T-cell (primary cell): ENCODE measurements around the gene LMO4. TPM values are rescaled to one million over a fixed set of nuclear protein-coding genes. Genes with fewer than 3 reads are reported as not detected.

ENCODE experiments used
- ATAC-seq, 4 experiments: fragments of 200-7000 bp in 3 of 4; fragments of 150-1000 bp in 1 of 4; cut with Tn5 transposase; replicated peaks in 1 of 4; 1 replicate in 3 of 4; 2 replicates in 1 of 4; pipeline ENCODE4 v1.10.0; 2021; ENCODE audit warnings: moderate library complexity in 3 of 4, mild to moderate bottlenecking in 2 of 4, moderate number of reproducible peaks in 1 of 4
- CTCF ChIA-PET, 2 donors: fragments of 300-600 bp; sonication (Branson Sonifier 250); formaldehyde crosslinking; loops; one replicate each; lab custom pipeline; 2022; ENCODE audit warnings: antibody characterized with exemption in 2 of 2; lab: Charles Lee
- POLR2A ChIA-PET, 2 donors: fragments of 300-600 bp; sonication (Branson Sonifier 250); formaldehyde crosslinking; loops; one replicate each; lab custom pipeline; 2022; ENCODE audit warnings: antibody characterized with exemption in 2 of 2; lab: Charles Lee
- DNase-seq, 35 experiments: peaks; one replicate each; pipeline versions ENCODE4 v3.0.0 to v3.0.0-alpha.2; 2013 to 2023
- H3K27ac ChIP-seq: one replicate; pipeline ENCODE4 v1.5.1; 2013; ENCODE audit warnings: low read length
- H3K27me3 ChIP-seq, 2 experiments: replicated peaks in 1 of 2; 1 replicate in 1 of 2; 2 replicates in 1 of 2; pipeline versions ENCODE4 v1.6.1 to v1.7.0; 2013; ENCODE audit warnings: low read length in 1 of 2, mixed read lengths in 1 of 2; ENCODE audit not compliant: control insufficient read depth in 2 of 2, insufficient read depth in 2 of 2; ENCODE audit errors: extremely low read depth in 1 of 2
- H3K36me3 ChIP-seq, 2 donors: 1 replicate in 1 of 2; 2 replicates in 1 of 2; pipeline versions ENCODE4 v1.6.1 to v1.7.0; 2013; ENCODE audit warnings: low read length in 1 of 2; ENCODE audit not compliant: control insufficient read depth in 2 of 2, insufficient read depth in 1 of 2; ENCODE audit errors: extremely low read depth in 1 of 2
- H3K4me1 ChIP-seq, 2 experiments: 1 replicate in 1 of 2; 2 replicates in 1 of 2; pipeline versions ENCODE4 v1.6.1 to v1.7.0; 2013; ENCODE audit warnings: low read length in 2 of 2, mixed read lengths in 1 of 2; ENCODE audit not compliant: insufficient read depth in 2 of 2, control insufficient read depth in 1 of 2; ENCODE audit errors: extremely low read depth in 1 of 2
- H3K4me3 ChIP-seq, 2 donors: 1 replicate in 1 of 2; 2 replicates in 1 of 2; pipeline versions ENCODE4 v1.5.1 to v1.7.0; 2013; ENCODE audit warnings: mild to moderate bottlenecking in 2 of 2, low read length in 1 of 2, moderate library complexity in 1 of 2; ENCODE audit not compliant: control insufficient read depth in 1 of 2; ENCODE audit errors: extremely low read depth in 1 of 2
- H3K9me3 ChIP-seq: 2 replicates; pipeline ENCODE4 v1.7.0; 2013
- H3K27ac Mint-ChIP-seq, 2 donors: one replicate each; pipeline ENCODE4 v1.8.0; 2020 to 2021; ENCODE audit warnings: mild to moderate bottlenecking in 2 of 2, mixed read lengths in 2 of 2
- H3K27me3 Mint-ChIP-seq, 2 donors: one replicate each; pipeline ENCODE4 v1.8.0; 2021 to 2022; ENCODE audit warnings: mixed read lengths in 2 of 2
- H3K36me3 Mint-ChIP-seq: one replicate; pipeline ENCODE4 v1.8.0; 2021; ENCODE audit warnings: mixed read lengths
- H3K4me1 Mint-ChIP-seq, 3 donors: one replicate each; pipeline ENCODE4 v1.8.0; 2020 to 2022; ENCODE audit warnings: mixed read lengths in 3 of 3, mild to moderate bottlenecking in 1 of 3
- H3K4me3 Mint-ChIP-seq, 3 donors: one replicate each; pipeline ENCODE4 v1.8.0; 2020 to 2022; ENCODE audit warnings: mild to moderate bottlenecking in 3 of 3, mixed read lengths in 3 of 3, moderate library complexity in 3 of 3
- H3K9me3 Mint-ChIP-seq, 3 donors: one replicate each; pipeline ENCODE4 v1.8.0; 2020 to 2022; ENCODE audit warnings: mixed read lengths in 3 of 3
- WGBS: methylation state at CpG from one replicate; pipeline ENCODE4 v1.1.5; 2013; ENCODE audit warnings: missing lambda C conversion rate; ENCODE audit not compliant: insufficient coverage; 5-methylcytosine and 5-hydroxymethylcytosine counted together
- total RNA-seq, 35 experiments: library from RNA in 6 of 35; stranded (reverse) in 6 of 35; fragments of 120-200 nt in 1 of 35; gene quantifications; one replicate each; pipeline versions ENCODE4 v1.2.1 to v1.2.4 and lab custom pipeline; 2013 to 2026

LMO4 gene
- total RNA-seq, 5 donors from 2014 or later (not counting 1 experiment from before 2014, with no cell fraction given) = 14.4 to 26.2 (median 20.2) TPM

- POLR2A ChIA-PET = interaction anchor here in 1 of 2 donors (0.6 to 0.7 kb wide), 3 partner anchors 8 to 71 kb away, joined by 3 to 5 read pairs (median 3); no protein-coding TSS in a partner anchor
- Histone ChIP-seq H3K36me3 (peaks cover 0 to 18% of the 10 kb centered on the region in 2 donors), H3K4me3 (no peak overlapping the region), H3K27ac (no peak overlapping the region), H3K9me3 (no peaks in the 10 kb centered on the region), H3K27me3 (no peaks in the 10 kb centered on the region), H3K4me1 (peaks cover 0 to 2% of the 10 kb centered on the region in 2 experiments)
- DNase-seq (no peak), ATAC-seq (no peak)
- Mint-ChIP-seq H3K4me3 (no peak overlapping the region), H3K27me3 (peaks cover 0 to 2% of the 10 kb centered on the region in 2 donors), H3K27ac (no peak overlapping the region), H3K9me3 (no peaks in the 10 kb centered on the region), H3K4me1 (peaks cover 0 to 6% (median 2%) of the 10 kb centered on the region in 3 donors), H3K36me3 (peaks cover 24% of the 10 kb centered on the region)
- WGBS = 80% methylated on average over 1 of the region's 8 CpGs
- CTCF ChIA-PET = interaction anchor here in 1 of 2 donors (0.9 kb wide), 1 partner anchor 20 kb away, joined by 3 read pairs; no protein-coding TSS in a partner anchor
Measured at GRCh38 chr1:87346130-87346814, 17.6 kb downstream of the LMO4 start.

GRCh38 chr1:87348341-87349019 lies 19.8 kb downstream of the LMO4 start:
- Mint-ChIP-seq H3K9me3 (no peaks in the 10 kb centered on the region), H3K4me3 (no peak overlapping the region), H3K27me3 (no peaks in the 10 kb centered on the region), H3K36me3 (peaks cover 11% of the 10 kb centered on the region), H3K27ac (no peak overlapping the region), H3K4me1 (peaks cover 0 to 6% (median 2%) of the 10 kb centered on the region in 3 donors)
- ATAC-seq = no peak
- no peak overlapping the region for H3K27ac ChIP-seq
- H3K9me3 ChIP-seq = no peaks in the 10 kb centered on the region
- peaks cover 0 to 8% of the 10 kb centered on the region in 2 donors for H3K36me3 ChIP-seq
- H3K4me1 ChIP-seq = peaks cover 0 to 2% of the 10 kb centered on the region in 2 experiments
- CTCF ChIA-PET = interaction anchor here in 1 of 2 donors (0.9 to 1.0 kb wide), 2 partner anchors 17 to 103 kb away, joined by 3 read pairs; no protein-coding TSS in a partner anchor
- no peaks in the 10 kb centered on the region for H3K27me3 ChIP-seq
- DNase-seq = no peak
- no peak overlapping the region for H3K4me3 ChIP-seq
- WGBS = 92% methylated on average over 4 of the region's 7 CpGs
- POLR2A ChIA-PET = interaction anchor here (0.6 to 1.0 kb wide), 2 partner anchors 8 to 270 kb away, joined by 3 to 5 read pairs; no protein-coding TSS in a partner anchor

- Mint-ChIP-seq H3K9me3 (no peaks in the 10 kb centered on the region), H3K4me3 (no peak overlapping the region), H3K36me3 (peaks cover 7% of the 10 kb centered on the region), H3K27ac (no peak overlapping the region), H3K27me3 (no peaks in the 10 kb centered on the region), H3K4me1 (peaks cover 0 to 6% (median 2%) of the 10 kb centered on the region in 3 donors)
- Histone ChIP-seq H3K27me3 (no peaks in the 10 kb centered on the region), H3K4me3 (no peak overlapping the region), H3K27ac (no peak overlapping the region), H3K36me3 (peaks cover 0 to 8% of the 10 kb centered on the region in 2 donors), H3K9me3 (no peaks in the 10 kb centered on the region), H3K4me1 (peaks cover 0 to 2% of the 10 kb centered on the region in 2 experiments)
- ATAC-seq (no peak), DNase-seq (no peak)
- 86% methylated on average over 1 of the region's 2 CpGs for WGBS
- CTCF ChIA-PET = no interaction called here
- POLR2A ChIA-PET = no interaction called here
Measured at GRCh38 chr1:87349036-87349435, 20.4 kb downstream of the LMO4 start.

DNA sequence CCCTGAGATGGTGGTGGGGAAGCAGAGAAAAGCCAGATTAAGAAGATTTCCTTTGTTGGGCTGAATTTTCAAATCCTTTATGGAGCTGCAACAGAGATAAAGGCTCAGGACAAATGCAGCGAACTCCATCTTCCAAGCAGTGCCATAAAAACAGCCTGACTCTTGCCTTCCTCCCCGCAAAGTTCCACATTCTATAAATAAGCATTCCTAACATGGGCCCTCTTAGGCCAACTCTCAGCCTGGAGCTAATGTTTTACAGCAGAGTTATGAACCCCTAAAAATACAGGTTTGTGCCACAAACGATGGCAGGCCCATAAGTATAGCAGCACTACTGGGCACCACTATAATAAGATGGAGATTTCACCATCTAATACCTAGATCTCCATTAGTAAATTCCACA lies 27.2 kb downstream of the LMO4 start:
- ChIA-PET CTCF (interaction anchor here in 1 of 2 donors (1.7 kb wide), 1 partner anchor 29 kb away, joined by 5 read pairs; no protein-coding TSS in a partner anchor), POLR2A (interaction anchor here in 1 of 2 donors (0.8 kb wide), 1 partner anchor 8 kb away, joined by 3 read pairs; no protein-coding TSS in a partner anchor)
- Histone ChIP-seq H3K27ac (no peak overlapping the region), H3K4me1 (no peaks in the 10 kb centered on the region), H3K27me3 (no peaks in the 10 kb centered on the region), H3K36me3 (no peaks in the 10 kb centered on the region), H3K4me3 (no peak overlapping the region), H3K9me3 (no peaks in the 10 kb centered on the region)
- H3K36me3 Mint-ChIP-seq = peaks cover 9% of the 10 kb centered on the region
- WGBS = 94% methylated on average over 2 of the region's 3 CpGs
- ATAC-seq (no peak), DNase-seq (no peak)
- no peaks in the 10 kb centered on the region for H3K27me3 Mint-ChIP-seq
- H3K9me3 Mint-ChIP-seq = peaks cover 0 to 2% (median 0%) of the 10 kb centered on the region in 3 donors
- no peaks in the 10 kb centered on the region for H3K4me1 Mint-ChIP-seq
- H3K27ac Mint-ChIP-seq = no peak overlapping the region
- no peak overlapping the region for H3K4me3 Mint-ChIP-seq

- Mint-ChIP-seq H3K27ac (no peak overlapping the region), H3K4me1 (no peaks in the 10 kb centered on the region), H3K4me3 (no peak overlapping the region), H3K27me3 (no peaks in the 10 kb centered on the region), H3K9me3 (peaks cover 0 to 2% (median 0%) of the 10 kb centered on the region in 3 donors), H3K36me3 (peaks cover 9% of the 10 kb centered on the region)
- Histone ChIP-seq H3K27ac (no peak overlapping the region), H3K4me3 (no peak overlapping the region), H3K4me1 (no peaks in the 10 kb centered on the region), H3K36me3 (no peaks in the 10 kb centered on the region), H3K9me3 (no peaks in the 10 kb centered on the region), H3K27me3 (no peaks in the 10 kb centered on the region)
- ATAC-seq (no peak), DNase-seq (no peak)
- 70% methylated on average over 2 of the region's 5 CpGs for WGBS
- CTCF ChIA-PET = interaction anchor here in 1 of 2 donors (1.7 kb wide), 1 partner anchor 30 kb away, joined by 5 read pairs; no protein-coding TSS in a partner anchor
- POLR2A ChIA-PET = interaction anchor here in 1 of 2 donors (0.8 kb wide), 1 partner anchor 9 kb away, joined by 3 read pairs; no protein-coding TSS in a partner anchor
Measured at GRCh38 chr1:87356591-87356990, 27.9 kb downstream of the LMO4 start.

DNA sequence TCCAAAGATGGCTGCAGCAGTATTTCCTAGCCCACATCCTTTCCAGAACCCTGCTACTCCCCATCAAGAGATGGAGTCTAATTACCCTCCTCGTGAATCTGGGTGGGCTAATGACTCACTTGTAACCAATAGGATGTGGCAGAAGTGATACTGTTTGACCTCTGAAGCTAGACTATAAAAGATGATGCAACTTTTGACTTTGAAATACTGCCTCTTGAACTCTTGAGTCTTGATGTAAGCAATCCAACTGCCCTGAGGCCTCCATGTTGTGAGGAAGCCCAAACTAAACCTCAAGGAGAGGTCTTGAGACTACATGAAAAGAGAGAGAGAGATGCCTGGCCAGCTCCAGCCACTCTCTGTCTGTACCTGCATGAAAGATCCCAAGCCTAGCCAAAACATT lies 29.5 kb downstream of the LMO4 start:
- ATAC-seq (no peak), DNase-seq (no peak)
- no CpG with 5 or more reads among the region's 1 CpG for WGBS
- Histone ChIP-seq H3K27me3 (no peaks in the 10 kb centered on the region), H3K4me3 (no peak overlapping the region), H3K4me1 (no peaks in the 10 kb centered on the region), H3K9me3 (no peaks in the 10 kb centered on the region), H3K27ac (no peak overlapping the region), H3K36me3 (no peaks in the 10 kb centered on the region)
- ChIA-PET CTCF (no interaction called here), POLR2A (no interaction called here)
- no peak overlapping the region for H3K4me3 Mint-ChIP-seq
- peaks cover 9% of the 10 kb centered on the region for H3K36me3 Mint-ChIP-seq
- no peaks in the 10 kb centered on the region for H3K27me3 Mint-ChIP-seq
- peaks cover 0 to 2% (median 0%) of the 10 kb centered on the region in 3 donors for H3K9me3 Mint-ChIP-seq
- H3K27ac Mint-ChIP-seq = no peak overlapping the region
- H3K4me1 Mint-ChIP-seq = no peaks in the 10 kb centered on the region
